Stimulated activated CD8-positive, alpha-beta memory T cell treated with anti-CD3 and anti-CD28 coated beads, Interleukin-2, amount 100 ng/mL, for 1 hour (primary cell): ENCODE results near the gene RBMY1J.
"Not testable (repeated sequence)": the region's sequence is repeated elsewhere in the genome, so short reads cannot be mapped to it uniquely, and the experiment has no call there.

Experiments used
- DNase-seq, 2 donors: peaks; one replicate each; pipeline ENCODE4 v3.0.0-alpha.2; 2020; ENCODE audit warnings: low read depth in 2 of 2

The RBMY1J gene

GRCh38 chrY:22403110-22403509 is at the start of gene RBMY1J:
Gene RBMY1J (plus strand): TSS chrY:22403410. CDS start chrY:22405448, 2,038 bp downstream.
- DNase-seq, result not testable (repeated sequence)

GRCh38 chrY:22367416-22367815 is 35.8 kb upstream of the RBMY1J start:
- DNase-seq, result no peak

DNA sequence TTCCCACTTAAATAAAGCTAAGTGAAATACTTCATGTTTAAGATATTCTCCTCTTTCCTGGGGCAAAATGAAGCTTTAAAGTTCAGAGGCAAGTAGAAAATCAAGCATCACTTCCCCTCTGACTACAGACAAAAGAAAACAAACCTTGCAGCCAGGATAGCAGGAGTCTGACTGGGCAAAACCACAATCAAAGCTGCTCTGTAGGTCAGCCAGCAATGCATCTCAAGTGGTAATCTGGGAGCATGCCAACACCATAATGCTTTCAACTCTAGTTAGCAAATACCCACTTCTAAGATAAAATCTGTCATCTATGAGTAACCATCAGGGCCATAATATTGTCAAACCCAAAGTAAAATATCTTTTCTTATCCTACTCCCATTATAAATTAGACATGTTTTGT is 32.6 kb upstream of the RBMY1J start:
- DNase-seq, result no peak

DNA sequence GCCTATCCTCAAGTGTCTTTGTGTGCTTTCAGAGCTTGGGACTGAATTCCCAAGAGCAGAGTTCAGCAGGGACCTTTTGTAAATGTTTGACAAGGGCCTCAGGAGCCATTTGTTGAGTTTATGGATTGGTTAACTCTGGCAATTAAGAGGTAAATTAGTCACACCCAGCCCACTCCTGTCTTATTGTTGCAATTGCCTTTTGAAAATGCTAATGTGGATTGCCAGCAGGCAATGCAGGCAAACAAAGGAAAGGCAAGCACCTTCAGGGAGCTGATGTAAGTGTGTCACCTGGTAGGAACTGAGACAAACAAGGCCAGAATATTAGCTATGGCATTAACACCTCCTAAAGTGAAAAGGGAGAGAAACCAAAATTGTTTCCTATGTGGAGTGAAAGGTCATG is 29.7 kb upstream of the RBMY1J start:
- DNase-seq, result no peak

GRCh38 chrY:22444718-22445396 is 41.6 kb downstream of the RBMY1J start:
- DNase-seq, result not testable (repeated sequence)

DNA sequence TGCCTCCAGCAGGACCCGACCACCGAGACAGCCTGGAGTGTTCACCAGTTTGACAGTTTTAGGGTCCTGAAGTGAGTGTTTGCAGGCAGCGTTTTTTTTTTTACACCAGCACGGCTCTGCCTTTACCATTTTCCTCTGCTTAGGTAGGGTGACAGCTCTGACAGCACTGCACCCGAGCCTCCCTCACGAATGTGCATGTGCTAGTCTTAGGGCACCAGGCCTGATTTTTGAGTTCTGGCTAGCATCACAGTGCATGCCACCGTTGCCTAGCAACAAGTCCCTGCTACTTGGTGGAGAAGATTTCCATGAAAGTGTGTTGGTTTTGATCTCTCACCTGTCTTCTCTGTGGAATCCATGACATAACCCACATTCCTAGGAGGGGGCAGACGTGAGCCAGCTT is 52.3 kb downstream of the RBMY1J start:
- not testable (repeated sequence) for DNase-seq

- not testable (repeated sequence) for DNase-seq
Observed at GRCh38 chrY:22461962-22462361, 58.8 kb downstream of the RBMY1J start.
